Upper lobe of left lung (tissue), 4 donors: ENCODE data around the gene CLTC.
"Not testable (repeated sequence)": the region's sequence is repeated elsewhere in the genome, so short reads cannot be mapped to it uniquely, and the experiment has no call there.

ENCODE experiments used
- CTCF ChIP-seq, 6 experiments: fragments of 450-650 bp in 4 of 6; fragments of 200-600 bp in 2 of 6; sonication (generic) in 2 of 6; IDR thresholded peaks; one replicate each; pipeline ENCODE4 v1.5.1; 2016 to 2019; ENCODE audit warnings: antibody characterized with exemption in 6 of 6
- EP300 ChIP-seq, 4 donors: sonication (generic); formaldehyde crosslinking; IDR thresholded peaks; one replicate each; pipeline ENCODE4 v1.5.1; 2017; ENCODE audit warnings: antibody characterized with exemption in 4 of 4, control low read depth in 2 of 4
- POLR2A ChIP-seq, 4 donors: fragments of 450-650 bp; IDR thresholded peaks; one replicate each; pipeline ENCODE4 v1.5.1; 2016 to 2017; ENCODE audit warnings: antibody characterized with exemption in 4 of 4, mild to moderate bottlenecking in 2 of 4
- POLR2AphosphoS5 ChIP-seq, 2 donors: sonication (generic); formaldehyde crosslinking; IDR thresholded peaks; one replicate each; pipeline ENCODE4 v1.5.1; 2017; ENCODE audit warnings: antibody characterized with exemption in 2 of 2

- TF ChIP-seq POLR2AphosphoS5, CTCF, EP300, POLR2A (IDR thresholded peaks at IDR 0.05): not testable (repeated sequence)
Observed at GRCh38 chr17:59584168-59584567, 35.5 kb upstream of the CLTC start.
